VCaP (cell line): ENCODE results near the gene ANKRD13B.
A peak's percentile ranks its signal among the peaks of the same experiment; 100 is the strongest.

ENCODE experiments used
- H3K27ac ChIP-seq: fragments of 450-650 bp; 2 replicates; pipeline ENCODE4 v1.5.1; 2017
- CTCF ChIP-seq: fragments of 450-650 bp; conservative IDR thresholded peaks from 2 replicates; pipeline ENCODE4 v1.5.1; 2017; ENCODE audit warnings: mild to moderate bottlenecking, moderate library complexity

ANKRD13B gene

DNA sequence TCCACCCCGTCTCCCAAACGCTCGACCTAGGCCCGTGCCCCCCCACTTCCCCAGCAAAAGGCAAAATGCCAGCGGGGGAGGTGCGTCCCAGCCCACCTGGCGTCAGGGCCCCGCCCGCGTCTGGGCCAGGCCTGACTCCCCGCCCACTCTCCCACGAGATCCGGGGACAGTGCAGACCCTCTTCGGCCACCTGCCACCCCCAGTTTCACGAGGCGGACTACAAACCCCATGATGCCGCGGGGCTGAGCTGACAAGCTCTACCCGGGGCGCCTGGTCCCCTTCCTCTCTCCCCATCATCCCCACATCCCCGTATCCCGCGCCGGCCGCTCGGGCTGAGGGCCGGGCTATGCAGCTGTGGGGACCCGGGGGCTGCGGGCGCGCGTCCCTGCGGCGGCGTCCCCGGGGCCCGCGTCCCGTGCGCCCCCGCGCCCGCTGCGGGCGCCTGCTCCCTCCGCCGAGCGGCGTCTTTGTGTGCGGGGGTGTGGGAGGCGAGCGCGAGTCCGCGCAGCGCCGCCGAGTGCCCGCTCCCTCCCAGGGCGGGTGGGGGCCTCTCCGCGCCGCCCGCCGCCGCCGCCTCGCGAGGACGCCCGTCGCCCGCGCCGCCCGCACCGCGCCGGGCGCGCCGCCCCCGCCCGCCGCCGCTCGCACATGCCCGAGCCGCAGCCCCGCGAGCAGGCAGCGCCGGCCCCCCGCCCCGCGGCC is at the start of gene ANKRD13B:
ANKRD13B (plus strand) TSS at position 283 of the 702 bp plus-strand sequence. CDS start 490 bp downstream, outside the sequence.
- no peak for TF ChIP-seq CTCF
- peak within 1 kb of the TSS; percentile 98 for H3K27ac ChIP-seq

GRCh38 chr17:29544066-29544465 is 48.9 kb upstream of the ANKRD13B start:
- H3K27ac ChIP-seq, result no peak overlapping the region
- TF ChIP-seq CTCF, result no peak

DNA sequence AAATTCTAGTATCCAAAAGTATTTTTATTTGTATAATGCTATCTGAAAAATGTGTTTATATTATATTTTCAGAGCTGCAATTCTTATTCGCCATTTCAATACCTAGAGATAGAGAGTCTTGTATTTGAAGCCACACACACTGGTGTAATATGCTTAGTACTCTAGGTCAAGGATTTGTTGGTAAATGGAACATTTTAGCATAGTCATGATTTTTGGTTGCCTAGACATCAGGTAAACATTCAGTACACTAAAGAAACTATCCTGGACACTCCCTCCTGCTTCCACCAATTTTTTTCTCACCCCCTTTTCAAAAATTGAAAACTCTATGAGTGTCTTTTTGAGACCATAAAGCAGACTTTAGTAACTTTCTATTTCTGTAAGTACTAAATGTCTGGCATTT is 46.8 kb upstream of the ANKRD13B start:
- no peak for TF ChIP-seq CTCF
- H3K27ac ChIP-seq, result peak overlapping the region; percentile 49

GRCh38 chr17:29546830-29547229 is 46.1 kb upstream of the ANKRD13B start:
- no peak for TF ChIP-seq CTCF
- peak overlapping the region; percentile 49 for H3K27ac ChIP-seq

DNA sequence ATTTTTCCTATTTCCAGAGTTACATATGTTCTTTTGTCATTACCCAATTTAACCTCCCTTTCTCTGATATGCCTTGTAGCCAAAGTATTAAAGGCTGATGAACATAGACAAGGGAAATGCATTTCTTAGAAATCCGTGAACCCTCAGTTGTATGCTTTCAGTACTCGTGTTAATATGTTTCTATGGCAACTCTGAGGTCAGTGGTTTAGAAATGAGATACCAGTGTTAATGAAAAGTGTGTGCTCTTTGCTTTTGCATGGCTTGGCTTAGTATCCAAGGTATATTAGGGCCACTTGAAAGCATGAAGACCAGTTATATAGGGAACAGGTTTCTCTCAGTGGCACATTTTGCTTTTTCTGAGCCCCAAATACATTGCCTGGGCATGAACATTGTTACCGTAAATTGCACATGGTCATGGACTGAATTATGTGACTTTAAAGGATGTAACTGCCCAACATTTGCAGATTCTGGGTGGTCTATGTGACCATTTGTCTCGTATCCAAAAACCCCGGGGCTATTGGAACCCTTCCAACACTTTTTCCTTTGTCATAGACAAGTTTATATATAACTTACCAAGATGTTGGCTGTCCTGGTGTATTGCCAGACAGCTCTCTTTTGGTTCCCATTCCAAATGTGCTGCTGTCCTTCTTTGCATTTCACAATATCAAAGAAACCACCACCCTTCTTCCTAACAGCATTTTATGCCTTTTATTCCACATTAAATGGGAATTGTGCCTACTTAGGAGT is 43.6 kb upstream of the ANKRD13B start:
- no peak for TF ChIP-seq CTCF
- no peak overlapping the region for H3K27ac ChIP-seq

- no peak for TF ChIP-seq CTCF
- H3K27ac ChIP-seq, result peak overlapping the region; percentile 43
Measured at GRCh38 chr17:29555840-29556239, 37.1 kb upstream of the ANKRD13B start.

- no peak for TF ChIP-seq CTCF
- no peak overlapping the region for H3K27ac ChIP-seq
Measured at GRCh38 chr17:29557085-29557738, 35.7 kb upstream of the ANKRD13B start.
